Measurements from ENCODE around the gene FOLR1. TPM values are rescaled to one million over a fixed set of nuclear protein-coding genes. Genes with fewer than 3 reads are reported as not detected.

FOLR1 gene
- total RNA-seq, 1 experiment from 2014 or later = 4.8 TPM

DNA sequence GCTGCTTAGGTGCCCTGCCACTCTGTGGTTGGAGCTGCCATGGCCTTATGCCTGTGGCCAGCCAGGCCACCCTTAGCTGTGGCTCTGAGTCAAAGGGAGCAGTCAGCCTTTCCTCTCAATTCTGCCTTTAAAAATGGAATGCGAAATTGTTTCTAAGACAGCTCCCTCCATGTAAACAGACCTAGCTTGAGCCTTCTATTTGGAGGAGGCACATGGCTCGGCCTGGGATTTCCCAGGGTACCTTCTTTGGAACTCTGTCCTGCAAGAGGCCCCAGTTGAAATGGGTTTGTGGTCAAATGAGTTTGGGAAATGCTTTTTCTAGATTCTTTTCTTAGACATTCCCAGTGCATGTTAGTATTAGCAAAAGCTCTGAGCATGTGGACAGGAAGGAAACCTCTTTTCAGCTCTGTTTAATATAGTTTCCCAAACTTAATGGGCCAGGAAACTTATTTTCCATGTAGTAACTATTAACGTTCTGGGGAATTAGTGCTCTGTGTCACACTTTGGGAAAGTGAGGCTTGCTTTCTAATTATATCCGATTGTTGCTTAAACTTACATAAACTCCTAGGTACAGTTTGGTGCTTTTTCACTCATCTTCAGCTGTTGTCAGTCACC is 44.2 kb downstream of the FOLR1 start:
- Histone ChIP-seq H2AFZ (ENCODE audit: low read depth, low read length, poor library complexity, severe bottlenecking) (no peak overlapping the region), H3K4me1 (ENCODE audit: control insufficient read depth in 1 of 2, insufficient read depth in 2 of 2, low read length in 2 of 2) (peaks cover 0 to 4% of the 10 kb centered on the region in 2 experiments; a peak in 1 of 4 replicates), H3K27ac (ENCODE audit: low read depth, low read length) (no peak overlapping the region), H3K9me3 (ENCODE audit: control insufficient read depth in 1 of 2, insufficient read depth in 1 of 2, low read depth in 1 of 2, low read length in 2 of 2) (no peaks in the 10 kb centered on the region), H3K79me2 (ENCODE audit: insufficient read depth, low read length) (no peaks in the 10 kb centered on the region), H4K20me1 (ENCODE audit: insufficient read depth) (no peaks in the 10 kb centered on the region), H3K4me2 (ENCODE audit: low read length) (no peak overlapping the region), H3K9ac (ENCODE audit: low read length) (no peak overlapping the region), H3K4me3 (replicated peaks in 1 of 2; ENCODE audit: low read depth in 1 of 2, low read length in 2 of 2) (no peak overlapping the region), H3K36me3 (ENCODE audit: control insufficient read depth in 1 of 2, insufficient read depth in 2 of 2, low read length in 2 of 2) (peaks cover 5 to 9% of the 10 kb centered on the region in 2 experiments; a peak in 3 of 4 replicates), H3K27me3 (ENCODE audit: insufficient read depth, low read length) (no peaks in the 10 kb centered on the region), H3K9me2 (ENCODE audit: insufficient read depth) (no peaks in the 10 kb centered on the region)
- intact Hi-C loops (cut with micrococcal nuclease) = no loop called here
- ChIA-PET POLR2A (no interaction called here), RAD21 (ENCODE audit: low non-redundant PET in 1 of 2, low total read pairs in 2 of 2, uncharacterized antibody in 2 of 2, unreplicated experiment in 2 of 2) (no interaction called here), CTCF (no interaction called here)
- BruUV-seq (replicated peaks) = no TSS peak
- TF ChIP-seq ELF1 (IDR thresholded peaks at IDR 0.05; ENCODE audit: borderline replicate concordance, low read depth) (no peak), EGR1 (IDR thresholded peaks at IDR 0.05; ENCODE audit: low read depth) (no peak), FOSL1 (IDR thresholded peaks at IDR 0.05; ENCODE audit: low read depth) (no peak), TCF7L2 (IDR thresholded peaks at IDR 0.05; ENCODE audit: borderline replicate concordance, extremely low read depth, insufficient read depth, insufficient read length) (no peak), POLR2A (IDR thresholded peaks at IDR 0.05; ENCODE audit: borderline replicate concordance, extremely low read depth, insufficient read depth, insufficient read length) (no peak), CEBPB (IDR thresholded peaks at IDR 0.05; ENCODE audit: low read depth) (no peak)
- ATAC-seq (no peak), DNase-seq (ENCODE audit: low read depth, low spot score) (no peak)

DNA sequence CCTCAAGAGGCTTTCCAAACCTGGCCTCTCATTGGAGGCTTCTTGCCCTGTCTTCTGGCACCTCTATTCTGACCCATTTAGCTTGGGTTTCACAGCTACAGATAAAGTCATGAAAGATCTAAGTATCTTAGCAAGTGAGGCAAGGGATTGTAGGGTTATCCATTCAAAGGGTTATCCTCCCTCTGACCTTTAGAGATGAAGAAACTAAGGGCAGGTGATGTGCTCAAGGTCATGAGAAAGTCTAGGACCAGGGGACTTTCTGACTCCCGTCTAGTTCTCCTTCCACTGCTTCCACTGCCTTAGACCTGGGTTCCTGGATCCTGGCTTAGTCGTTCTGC is 44.8 kb downstream of the FOLR1 start:
- no peak overlapping the region for H3K4me2 ChIP-seq (ENCODE audit: low read length)
- intact Hi-C loops (cut with micrococcal nuclease) = no loop called here
- TF ChIP-seq, protein P1, sequence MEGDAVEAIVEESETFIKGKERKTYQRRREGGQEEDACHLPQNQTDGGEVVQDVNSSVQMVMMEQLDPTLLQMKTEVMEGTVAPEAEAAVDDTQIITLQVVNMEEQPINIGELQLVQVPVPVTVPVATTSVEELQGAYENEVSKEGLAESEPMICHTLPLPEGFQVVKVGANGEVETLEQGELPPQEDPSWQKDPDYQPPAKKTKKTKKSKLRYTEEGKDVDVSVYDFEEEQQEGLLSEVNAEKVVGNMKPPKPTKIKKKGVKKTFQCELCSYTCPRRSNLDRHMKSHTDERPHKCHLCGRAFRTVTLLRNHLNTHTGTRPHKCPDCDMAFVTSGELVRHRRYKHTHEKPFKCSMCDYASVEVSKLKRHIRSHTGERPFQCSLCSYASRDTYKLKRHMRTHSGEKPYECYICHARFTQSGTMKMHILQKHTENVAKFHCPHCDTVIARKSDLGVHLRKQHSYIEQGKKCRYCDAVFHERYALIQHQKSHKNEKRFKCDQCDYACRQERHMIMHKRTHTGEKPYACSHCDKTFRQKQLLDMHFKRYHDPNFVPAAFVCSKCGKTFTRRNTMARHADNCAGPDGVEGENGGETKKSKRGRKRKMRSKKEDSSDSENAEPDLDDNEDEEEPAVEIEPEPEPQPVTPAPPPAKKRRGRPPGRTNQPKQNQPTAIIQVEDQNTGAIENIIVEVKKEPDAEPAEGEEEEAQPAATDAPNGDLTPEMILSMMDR (IDR thresholded peaks at IDR 0.05 in 2 of 3, conservative IDR thresholded peaks at IDR 0.05 in 1 of 3; ENCODE audit: borderline replicate concordance in 1 of 3, insufficient read depth in 1 of 3, low read depth in 2 of 3, low read length in 2 of 3) = no peak
- TF ChIP-seq, protein P2, sequence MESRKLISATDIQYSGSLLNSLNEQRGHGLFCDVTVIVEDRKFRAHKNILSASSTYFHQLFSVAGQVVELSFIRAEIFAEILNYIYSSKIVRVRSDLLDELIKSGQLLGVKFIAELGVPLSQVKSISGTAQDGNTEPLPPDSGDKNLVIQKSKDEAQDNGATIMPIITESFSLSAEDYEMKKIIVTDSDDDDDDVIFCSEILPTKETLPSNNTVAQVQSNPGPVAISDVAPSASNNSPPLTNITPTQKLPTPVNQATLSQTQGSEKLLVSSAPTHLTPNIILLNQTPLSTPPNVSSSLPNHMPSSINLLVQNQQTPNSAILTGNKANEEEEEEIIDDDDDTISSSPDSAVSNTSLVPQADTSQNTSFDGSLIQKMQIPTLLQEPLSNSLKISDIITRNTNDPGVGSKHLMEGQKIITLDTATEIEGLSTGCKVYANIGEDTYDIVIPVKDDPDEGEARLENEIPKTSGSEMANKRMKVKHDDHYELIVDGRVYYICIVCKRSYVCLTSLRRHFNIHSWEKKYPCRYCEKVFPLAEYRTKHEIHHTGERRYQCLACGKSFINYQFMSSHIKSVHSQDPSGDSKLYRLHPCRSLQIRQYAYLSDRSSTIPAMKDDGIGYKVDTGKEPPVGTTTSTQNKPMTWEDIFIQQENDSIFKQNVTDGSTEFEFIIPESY (IDR thresholded peaks at IDR 0.05; ENCODE audit: extremely low read depth, insufficient replicate concordance, low read length) = no peak
- TF ChIP-seq JUND (IDR thresholded peaks at IDR 0.05) (no peak), ZNF274 (IDR thresholded peaks at IDR 0.05; ENCODE audit: low read depth, low read length) (no peak), RAD21 (IDR thresholded peaks at IDR 0.05; ENCODE audit: low read depth) (no peak), POLR2AphosphoS5 (IDR thresholded peaks at IDR 0.05; ENCODE audit: low read depth, low read length) (no peak), SIN3A (IDR thresholded peaks at IDR 0.05; ENCODE audit: low read depth) (no peak), ZFX (IDR thresholded peaks at IDR 0.05) (no peak), TCF7L2 (IDR thresholded peaks at IDR 0.05; ENCODE audit: borderline replicate concordance, extremely low read depth, insufficient read depth, insufficient read length) (no peak)
- no peaks in the 10 kb centered on the region for H4K20me1 ChIP-seq (ENCODE audit: insufficient read depth)
- no peaks in the 10 kb centered on the region for H3K27me3 ChIP-seq (ENCODE audit: insufficient read depth, low read length)
- POLR2A ChIA-PET = no interaction called here
- no peak for ATAC-seq
- CTCF ChIA-PET = no interaction called here
- no peak overlapping the region for H3K9ac ChIP-seq (ENCODE audit: low read length)
- DNase-seq (ENCODE audit: low read depth, low spot score) = no peak
- no peak overlapping the region for H2AFZ ChIP-seq (ENCODE audit: low read depth, low read length, poor library complexity, severe bottlenecking)
- H3K9me2 ChIP-seq (ENCODE audit: insufficient read depth) = no peaks in the 10 kb centered on the region
- H3K4me1 ChIP-seq (ENCODE audit: control insufficient read depth in 1 of 2, insufficient read depth in 2 of 2, low read length in 2 of 2) = peaks cover 0 to 4% of the 10 kb centered on the region in 2 experiments; a peak in 1 of 4 replicates
- no peaks in the 10 kb centered on the region for H3K79me2 ChIP-seq (ENCODE audit: insufficient read depth, low read length)
- peaks cover 5 to 9% of the 10 kb centered on the region in 2 experiments; a peak in 3 of 4 replicates for H3K36me3 ChIP-seq (ENCODE audit: control insufficient read depth in 1 of 2, insufficient read depth in 2 of 2, low read length in 2 of 2)
- no peak overlapping the region for H3K27ac ChIP-seq (ENCODE audit: low read depth, low read length)
- RAD21 ChIA-PET (ENCODE audit: low non-redundant PET in 1 of 2, low total read pairs in 2 of 2, uncharacterized antibody in 2 of 2, unreplicated experiment in 2 of 2) = no interaction called here
- H3K4me3 ChIP-seq (replicated peaks in 1 of 2; ENCODE audit: low read depth in 1 of 2, low read length in 2 of 2) = no peak overlapping the region
- no peaks in the 10 kb centered on the region for H3K9me3 ChIP-seq (ENCODE audit: control insufficient read depth in 1 of 2, insufficient read depth in 1 of 2, low read depth in 1 of 2, low read length in 2 of 2)
- BruUV-seq (replicated peaks) = no TSS peak

All from HCT116 (cell line).